Neural progenitor cell (in vitro differentiated cells): ENCODE data around the gene RPL35A. TPM values are rescaled to one million over a fixed set of nuclear protein-coding genes. Genes with fewer than 3 reads are reported as not detected.
"Not testable (repeated sequence)": the region's sequence is repeated elsewhere in the genome, so short reads cannot be mapped to it uniquely, and the experiment has no call there.

Source experiments
- DNase-seq: peaks from one replicate; pipeline ENCODE4 v3.0.0-alpha.2; 2016; ENCODE audit warnings: low spot score
- H2AFZ ChIP-seq: fragments of 200-600 bp; sonication (generic); replicated peaks from 2 replicates; pipeline ENCODE4 v1.6.1; 2016; ENCODE audit warnings: antibody characterized with exemption
- H3F3A ChIP-seq: fragments of 200-600 bp; sonication (generic); 2 replicates; pipeline ENCODE4 v1.6.1; 2016; ENCODE audit warnings: antibody characterized with exemption, low read depth
- H3K27ac ChIP-seq: fragments of 200-600 bp; sonication (generic); 2 replicates; pipeline ENCODE4 v1.5.1; 2016; ENCODE audit warnings: mild to moderate bottlenecking
- H3K27me3 ChIP-seq: fragments of 200-600 bp; sonication (generic); 2 replicates; pipeline ENCODE4 v1.6.1; 2016; ENCODE audit warnings: mild to moderate bottlenecking, moderate library complexity
- H3K36me3 ChIP-seq: fragments of 200-600 bp; sonication (generic); 2 replicates; pipeline ENCODE4 v1.5.1; 2016
- H3K4me1 ChIP-seq: fragments of 200-600 bp; sonication (generic); 2 replicates; pipeline ENCODE4 v1.6.1; 2016; ENCODE audit warnings: mixed run types
- H3K4me2 ChIP-seq: fragments of 200-600 bp; sonication (generic); 2 replicates; pipeline ENCODE4 v1.6.1; 2016
- H3K4me3 ChIP-seq: fragments of 200-600 bp; sonication (generic); 2 replicates; pipeline ENCODE4 v1.5.1; 2016
- H3K79me2 ChIP-seq: fragments of 200-600 bp; sonication (generic); 2 replicates; pipeline ENCODE4 v1.6.1; 2016; ENCODE audit warnings: low read depth
- H3K9ac ChIP-seq: fragments of 200-600 bp; sonication (generic); 2 replicates; pipeline ENCODE4 v1.6.1; 2016
- H3K9me3 ChIP-seq: fragments of 200-600 bp; sonication (generic); 2 replicates; pipeline ENCODE4 v1.5.1; 2016; ENCODE audit warnings: low read depth
- H4K20me1 ChIP-seq: fragments of 200-600 bp; sonication (generic); 2 replicates; pipeline ENCODE4 v1.6.1; 2016; ENCODE audit warnings: low read depth
- H3K27ac Mint-ChIP-seq: 3 replicates; pipeline ENCODE4 v1.8.0; 2021; ENCODE audit warnings: mixed read lengths
- H3K27me3 Mint-ChIP-seq: 2 replicates; pipeline ENCODE4 v1.8.0; 2022; ENCODE audit warnings: low read depth, mild to moderate bottlenecking, inconsistent platforms, moderate library complexity, mixed read lengths; ENCODE audit not compliant: insufficient read depth
- H3K36me3 Mint-ChIP-seq: 3 replicates; pipeline ENCODE4 v1.8.0; 2021; ENCODE audit warnings: mixed read lengths
- H3K4me1 Mint-ChIP-seq: 3 replicates; pipeline ENCODE4 v1.8.0; 2021; ENCODE audit warnings: mixed read lengths
- H3K4me3 Mint-ChIP-seq: 3 replicates; pipeline ENCODE4 v1.8.0; 2021; ENCODE audit warnings: mild to moderate bottlenecking, moderate library complexity, mixed read lengths
- H3K9me3 Mint-ChIP-seq: 3 replicates; pipeline ENCODE4 v1.8.0; 2020; ENCODE audit warnings: mixed read lengths
- CTCF ChIP-seq: fragments of 200-600 bp; sonication (generic); IDR thresholded peaks from 2 replicates; pipeline ENCODE4 v1.5.1; 2017; ENCODE audit warnings: antibody characterized with exemption, mild to moderate bottlenecking
- EZH2 ChIP-seq: fragments of 200-600 bp; sonication (generic); IDR thresholded peaks from 2 replicates; pipeline ENCODE4 v1.6.1; 2017; ENCODE audit warnings: antibody characterized with exemption, mild to moderate bottlenecking, moderate library complexity
- EZH2phosphoT487 ChIP-seq: fragments of 200-600 bp; sonication (generic); IDR thresholded peaks from 2 replicates; pipeline ENCODE4 v1.6.1; 2017; ENCODE audit warnings: antibody characterized with exemption
- total RNA-seq: library from RNA; depleted of rRNA; stranded (reverse); fragments of >200 nt; gene quantifications from 2 replicates; pipeline ENCODE4 v1.2.3, GENCODE V29; 2015; ENCODE audit warnings: low replicate concordance

The RPL35A gene
- total RNA-seq, 1 donor from 2014 or later, result 1,573 TPM

- no peak overlapping the region for H3K27ac Mint-ChIP-seq
- Histone ChIP-seq H4K20me1 (no peaks in the 10 kb centered on the region), H3K4me1 (peaks cover 15% of the 10 kb centered on the region), H3F3A (peaks cover 16% of the 10 kb centered on the region), H3K79me2 (no peaks in the 10 kb centered on the region), H3K9me3 (no peaks in the 10 kb centered on the region), H3K36me3 (no peaks in the 10 kb centered on the region), H3K27me3 (peaks cover 13% of the 10 kb centered on the region), H3K9ac (no peak overlapping the region), H3K27ac (no peak overlapping the region), H3K4me2 (no peak overlapping the region), H3K4me3 (no peak overlapping the region), H2AFZ (no peak overlapping the region)
- peaks cover 6% of the 10 kb centered on the region for H3K36me3 Mint-ChIP-seq
- peaks cover 2% of the 10 kb centered on the region for H3K27me3 Mint-ChIP-seq
- H3K4me1 Mint-ChIP-seq, result peaks cover 26% of the 10 kb centered on the region
- no peak for DNase-seq
- no peak overlapping the region for H3K4me3 Mint-ChIP-seq
- TF ChIP-seq CTCF, result no peak
- TF ChIP-seq EZH2phosphoT487, result no peak
- no peak for TF ChIP-seq EZH2
- peaks cover 14% of the 10 kb centered on the region for H3K9me3 Mint-ChIP-seq
These were observed 13.1 kb downstream of the RPL35A start for GRCh38 chr3:197963019-197963637.

- H3K36me3 ChIP-seq, H3K4me1 Mint-ChIP-seq, H3K4me3 Mint-ChIP-seq, H3K27me3 ChIP-seq, DNase-seq, H3K79me2 ChIP-seq, H2AFZ ChIP-seq, H3K27ac ChIP-seq, H3K4me2 ChIP-seq, H3K27me3 Mint-ChIP-seq, H3K9me3 ChIP-seq, H3F3A ChIP-seq, H3K4me1 ChIP-seq, H4K20me1 ChIP-seq, H3K4me3 ChIP-seq, H3K9ac ChIP-seq, H3K27ac Mint-ChIP-seq: not testable (repeated sequence)
- Mint-ChIP-seq H3K36me3 (peaks cover 18% of the 10 kb centered on the region), H3K9me3 (peaks cover 36% of the 10 kb centered on the region)
These were observed 17.5 kb downstream of the RPL35A start for GRCh38 chr3:197967337-197967989.

GRCh38 chr3:197970588-197970987, 20.6 kb downstream of the RPL35A start:
- Histone ChIP-seq H3K27me3 (no peaks in the 10 kb centered on the region), H3K4me1 (no peaks in the 10 kb centered on the region), H3K4me3 (no peak overlapping the region), H3K79me2 (no peaks in the 10 kb centered on the region), H3K27ac (no peak overlapping the region), H3F3A (no peaks in the 10 kb centered on the region), H3K9me3 (no peaks in the 10 kb centered on the region), H3K36me3 (no peaks in the 10 kb centered on the region), H2AFZ (no peak overlapping the region), H4K20me1 (no peaks in the 10 kb centered on the region), H3K9ac (no peak overlapping the region), H3K4me2 (no peak overlapping the region)
- TF ChIP-seq EZH2 (no peak), EZH2phosphoT487 (no peak), CTCF (no peak)
- no peak for DNase-seq
- peaks cover 22% of the 10 kb centered on the region for H3K36me3 Mint-ChIP-seq
- H3K9me3 Mint-ChIP-seq, result peaks cover 41% of the 10 kb centered on the region
- no peak overlapping the region for H3K4me3 Mint-ChIP-seq
- H3K27ac Mint-ChIP-seq, result no peak overlapping the region
- H3K4me1 Mint-ChIP-seq, result peaks cover 5% of the 10 kb centered on the region
- H3K27me3 Mint-ChIP-seq, result no peaks in the 10 kb centered on the region

GRCh38 chr3:197974016-197974415, 24.0 kb downstream of the RPL35A start:
- H2AFZ ChIP-seq, result no peak overlapping the region
- no peak overlapping the region for H3K9ac ChIP-seq
- no peak for DNase-seq
- H3K27ac ChIP-seq, result no peak overlapping the region
- H3K4me1 Mint-ChIP-seq, result peaks cover 5% of the 10 kb centered on the region
- no peaks in the 10 kb centered on the region for H3K27me3 ChIP-seq
- no peaks in the 10 kb centered on the region for H4K20me1 ChIP-seq
- no peaks in the 10 kb centered on the region for H3K36me3 ChIP-seq
- H3K27ac Mint-ChIP-seq, result no peak overlapping the region
- peaks cover 18% of the 10 kb centered on the region for H3K36me3 Mint-ChIP-seq
- H3K9me3 ChIP-seq, result no peaks in the 10 kb centered on the region
- H3K79me2 ChIP-seq, result no peaks in the 10 kb centered on the region
- H3K4me3 ChIP-seq, result no peak overlapping the region
- no peaks in the 10 kb centered on the region for H3K27me3 Mint-ChIP-seq
- no peaks in the 10 kb centered on the region for H3F3A ChIP-seq
- no peak overlapping the region for H3K4me2 ChIP-seq
- H3K9me3 Mint-ChIP-seq, result peaks cover 20% of the 10 kb centered on the region
- no peak overlapping the region for H3K4me3 Mint-ChIP-seq
- TF ChIP-seq CTCF, result no peak
- TF ChIP-seq EZH2phosphoT487, result no peak
- no peak for TF ChIP-seq EZH2
- no peaks in the 10 kb centered on the region for H3K4me1 ChIP-seq
